CD1c-positive myeloid dendritic cell (primary cell): ENCODE measurements around the gene KCNG1.
A peak's percentile ranks its signal among the peaks of the same experiment; 100 is the strongest.
"Not testable (repeated sequence)": the region's sequence is repeated elsewhere in the genome, so short reads cannot be mapped to it uniquely, and the experiment has no call there.

Source experiments
- DNase-seq: peaks from one replicate; pipeline ENCODE4 v3.0.0-alpha.2; 2016; ENCODE audit errors: extremely low spot score

Gene KCNG1, protein sequence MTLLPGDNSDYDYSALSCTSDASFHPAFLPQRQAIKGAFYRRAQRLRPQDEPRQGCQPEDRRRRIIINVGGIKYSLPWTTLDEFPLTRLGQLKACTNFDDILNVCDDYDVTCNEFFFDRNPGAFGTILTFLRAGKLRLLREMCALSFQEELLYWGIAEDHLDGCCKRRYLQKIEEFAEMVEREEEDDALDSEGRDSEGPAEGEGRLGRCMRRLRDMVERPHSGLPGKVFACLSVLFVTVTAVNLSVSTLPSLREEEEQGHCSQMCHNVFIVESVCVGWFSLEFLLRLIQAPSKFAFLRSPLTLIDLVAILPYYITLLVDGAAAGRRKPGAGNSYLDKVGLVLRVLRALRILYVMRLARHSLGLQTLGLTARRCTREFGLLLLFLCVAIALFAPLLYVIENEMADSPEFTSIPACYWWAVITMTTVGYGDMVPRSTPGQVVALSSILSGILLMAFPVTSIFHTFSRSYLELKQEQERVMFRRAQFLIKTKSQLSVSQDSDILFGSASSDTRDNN

DNA sequence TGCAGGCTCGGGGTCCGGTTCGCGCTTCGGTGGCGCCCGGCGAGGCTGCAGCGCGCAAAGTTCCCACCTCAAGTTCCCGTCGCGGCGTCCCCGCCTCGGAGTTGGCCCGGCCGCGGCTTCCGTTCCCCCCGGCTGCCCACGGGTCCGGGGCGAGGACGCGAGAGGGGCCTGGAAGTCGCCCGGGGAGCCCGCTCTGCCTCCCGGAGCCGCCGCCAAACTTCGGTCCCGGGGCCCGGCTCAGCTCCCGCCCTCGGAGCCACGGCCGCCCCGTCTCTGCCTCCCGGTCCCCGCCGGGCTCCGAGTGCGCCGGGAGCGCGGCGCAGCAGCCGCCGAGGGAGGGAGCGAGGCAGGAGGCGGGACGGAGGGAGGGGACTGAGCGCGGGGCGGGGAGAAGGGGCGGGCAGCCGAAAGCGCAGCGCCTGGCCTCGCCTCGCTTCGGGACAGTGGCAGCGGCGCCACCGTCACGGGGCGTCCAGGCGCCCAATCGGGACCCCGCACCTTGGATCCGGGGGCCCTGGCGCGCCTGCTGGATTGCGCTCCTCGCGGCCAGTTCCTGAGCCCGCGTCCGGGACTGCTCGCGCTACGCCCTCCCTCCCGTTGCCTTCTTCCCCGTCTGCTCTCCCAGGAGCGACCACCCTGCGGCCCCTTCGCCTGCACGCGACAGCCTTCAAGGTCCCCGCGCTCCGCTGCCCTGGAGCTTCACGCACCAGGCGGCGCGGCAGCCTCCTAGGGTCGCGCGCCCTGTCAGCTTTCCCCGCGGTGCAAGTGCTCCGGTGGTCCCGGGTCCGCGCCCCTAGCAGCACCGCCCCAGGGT lies at the start of gene KCNG1:
Gene KCNG1, minus strand, starts transcription at position 305 of the 814 bp plus-strand sequence. CDS start 12,769 bp downstream, outside the sequence.
- peak; percentile 44 for DNase-seq

DNA sequence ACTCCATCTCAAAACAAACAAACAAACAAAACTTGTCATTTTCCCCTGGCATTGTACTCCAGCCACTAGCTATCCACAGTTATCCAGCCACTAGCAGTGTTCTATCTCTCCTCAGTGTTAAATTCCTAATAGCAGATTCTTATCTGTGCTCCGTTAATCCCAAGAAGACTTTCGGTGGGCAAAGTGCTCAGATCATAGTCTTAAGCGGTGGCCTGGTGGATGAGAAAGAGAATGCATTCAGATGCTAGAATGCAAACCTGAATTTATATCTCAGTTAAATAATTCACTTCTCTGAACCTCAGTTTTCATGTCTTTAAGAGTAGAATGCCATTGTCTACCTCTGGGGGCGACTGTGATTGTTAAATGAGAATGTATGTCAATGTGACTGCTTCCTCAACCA lies 47.7 kb upstream of the KCNG1 start:
- no peak for DNase-seq

DNA sequence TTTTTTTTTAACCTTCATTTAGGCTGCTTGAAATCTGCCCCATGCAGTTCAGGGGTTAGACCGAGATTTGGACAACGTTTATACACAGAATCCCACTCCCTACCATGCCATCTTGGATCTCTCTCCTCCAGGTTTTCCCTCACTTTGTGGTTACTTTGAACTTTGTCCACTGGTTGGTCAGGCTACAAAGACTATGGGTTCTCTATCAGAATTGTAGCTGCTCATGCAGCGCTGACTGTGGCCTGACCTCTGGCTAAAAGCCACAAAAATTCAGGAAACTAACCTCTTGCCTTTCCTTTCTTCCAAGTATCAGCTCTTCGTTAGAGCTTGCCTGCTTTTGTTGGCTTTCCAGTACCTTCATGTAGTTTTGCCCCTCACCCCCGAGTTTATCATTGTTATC lies 44.9 kb upstream of the KCNG1 start:
- no peak for DNase-seq

DNA sequence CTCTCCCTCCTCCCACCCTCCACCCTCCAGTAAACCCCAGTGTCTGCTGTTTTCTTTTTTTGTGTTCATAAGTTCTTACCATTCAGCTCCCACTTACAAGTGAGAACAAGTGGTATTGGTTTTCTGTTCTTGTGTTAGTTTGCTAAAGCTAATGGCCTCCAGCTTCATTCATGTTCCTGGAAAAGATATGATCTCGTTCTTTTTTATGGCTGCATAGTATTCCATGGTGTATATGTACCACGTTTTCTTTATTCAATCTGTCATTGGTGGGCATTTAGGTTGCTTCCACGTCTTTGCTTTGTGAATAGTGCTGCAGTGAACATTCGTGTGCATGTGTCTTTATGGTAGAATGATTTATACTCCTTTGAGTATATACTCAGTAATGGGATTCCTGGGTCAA lies 42.7 kb upstream of the KCNG1 start:
- DNase-seq = no peak

DNA sequence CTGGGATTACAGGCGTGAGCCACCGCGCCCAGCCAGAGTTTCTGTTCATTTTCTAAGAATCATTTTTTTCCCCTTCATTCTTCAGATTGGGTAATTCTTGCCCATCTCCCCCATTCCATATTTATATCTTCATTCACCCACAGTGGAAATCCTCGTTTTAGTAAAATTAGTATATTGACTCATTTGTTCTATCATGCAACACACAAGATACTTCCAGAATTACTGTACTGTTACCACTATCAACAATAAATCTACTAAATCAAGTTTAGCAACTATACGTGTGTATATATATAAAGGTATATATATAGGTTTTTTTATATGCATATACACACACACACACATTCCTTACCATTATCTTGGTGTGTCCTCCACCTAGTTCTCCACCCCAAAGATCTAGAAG lies 41.2 kb upstream of the KCNG1 start:
- DNase-seq = no peak

DNA sequence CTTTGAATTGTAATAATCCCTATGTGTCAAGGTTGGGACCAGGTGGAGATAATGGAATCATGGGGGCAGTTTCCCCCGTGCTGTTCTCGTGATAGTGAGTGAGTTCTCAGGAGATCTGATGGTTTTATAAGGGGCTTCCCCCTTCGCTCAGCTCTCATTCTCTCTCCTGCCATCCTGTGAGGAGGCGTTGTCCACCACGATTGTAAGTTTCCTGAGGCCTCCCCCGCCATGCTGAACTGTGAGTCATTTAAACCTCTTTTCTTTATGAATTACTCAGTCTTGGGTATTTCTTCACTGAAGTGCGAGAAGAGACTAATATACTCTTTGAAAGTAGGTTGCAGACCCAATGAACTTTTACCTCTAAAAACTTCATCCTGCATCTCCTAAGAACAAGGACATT lies 39.2 kb upstream of the KCNG1 start:
- no peak for DNase-seq

DNA sequence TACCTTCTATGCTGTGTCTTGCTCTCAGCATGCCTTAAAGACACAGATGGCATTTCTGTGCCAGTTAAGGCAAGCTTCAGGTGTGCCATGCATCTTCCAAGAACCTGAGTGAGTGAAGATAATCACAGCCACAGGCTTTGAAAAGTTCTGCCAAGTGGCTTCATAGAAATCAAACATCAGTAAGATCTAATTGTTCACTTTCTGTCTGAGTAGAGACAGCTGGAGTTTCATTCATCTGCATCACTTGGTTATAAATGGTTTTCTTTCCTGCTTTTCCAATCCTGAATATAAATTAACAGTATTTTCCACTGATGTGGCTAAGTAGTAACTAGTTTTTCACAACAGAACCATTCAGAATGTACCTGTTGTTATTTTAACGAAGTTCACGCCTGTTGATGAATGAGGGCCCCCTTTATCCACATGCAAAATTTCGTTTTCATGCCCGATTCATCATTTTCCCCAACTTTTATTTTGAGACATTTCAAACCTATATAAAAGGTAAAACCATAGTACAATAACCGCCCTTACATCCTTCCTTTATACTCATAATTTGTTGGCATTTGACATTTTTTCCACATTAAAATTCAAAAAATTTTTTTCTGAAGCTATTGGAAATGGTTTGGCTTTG lies 38.6 kb upstream of the KCNG1 start:
- no peak for DNase-seq

DNA sequence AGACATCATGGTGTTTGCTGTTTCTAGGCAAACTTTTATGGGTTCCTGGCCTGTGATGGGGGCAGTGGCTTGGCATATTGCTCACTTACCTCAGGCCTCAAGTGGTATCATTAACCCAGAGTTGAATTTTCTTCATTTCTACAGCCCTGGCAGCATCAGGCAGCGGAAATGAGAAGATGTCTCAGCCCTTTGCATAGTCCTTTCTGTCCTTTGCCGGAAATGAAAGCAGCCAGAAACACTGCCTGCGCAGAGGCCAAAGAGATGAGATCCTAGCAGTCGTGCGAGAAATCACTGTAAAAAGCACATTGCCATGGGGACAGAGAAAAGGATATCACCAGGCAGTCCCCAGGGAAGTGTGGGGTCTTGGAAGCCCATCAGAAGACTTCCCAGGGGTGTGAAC lies 37.4 kb upstream of the KCNG1 start:
- DNase-seq = no peak

DNA sequence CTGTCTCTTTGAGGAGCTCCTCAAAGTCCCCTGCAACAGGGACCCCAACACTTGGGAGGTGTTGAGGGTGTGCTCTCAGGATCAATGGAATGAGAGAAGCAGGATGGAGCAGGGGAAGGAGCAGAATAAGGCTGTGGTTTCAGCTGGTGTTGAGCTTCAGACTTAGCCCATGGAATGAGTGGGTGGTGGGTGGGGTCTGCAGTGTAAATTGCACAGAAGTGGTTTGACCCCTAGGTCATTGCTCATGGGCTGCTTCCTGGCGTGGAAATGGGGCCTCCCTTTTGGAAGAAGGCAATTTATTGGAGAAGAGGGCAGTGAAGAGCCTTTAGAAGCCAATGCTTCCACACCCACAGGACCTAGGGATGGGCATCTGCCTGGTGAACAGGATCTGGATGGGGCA lies 37.0 kb upstream of the KCNG1 start:
- no peak for DNase-seq

DNA sequence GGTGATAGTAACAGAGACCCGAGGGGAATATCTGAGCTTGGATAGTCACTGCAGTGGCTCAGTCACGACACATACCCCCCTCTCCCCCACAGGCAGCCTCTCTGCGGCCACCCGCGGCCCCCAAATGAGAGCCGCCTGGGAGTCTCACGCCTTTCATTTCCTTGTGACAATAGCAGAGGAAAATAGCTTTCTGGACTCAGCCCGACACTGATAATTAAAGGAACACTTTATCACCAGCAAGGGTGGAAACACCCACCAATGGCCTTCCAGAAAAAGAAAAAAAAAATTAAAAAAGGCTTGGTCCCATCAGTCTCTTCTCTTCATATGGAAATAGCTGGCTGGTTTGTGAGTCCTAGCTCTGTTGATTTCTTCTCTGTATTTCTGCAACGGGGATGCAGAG lies 35.1 kb upstream of the KCNG1 start:
- no peak for DNase-seq

DNA sequence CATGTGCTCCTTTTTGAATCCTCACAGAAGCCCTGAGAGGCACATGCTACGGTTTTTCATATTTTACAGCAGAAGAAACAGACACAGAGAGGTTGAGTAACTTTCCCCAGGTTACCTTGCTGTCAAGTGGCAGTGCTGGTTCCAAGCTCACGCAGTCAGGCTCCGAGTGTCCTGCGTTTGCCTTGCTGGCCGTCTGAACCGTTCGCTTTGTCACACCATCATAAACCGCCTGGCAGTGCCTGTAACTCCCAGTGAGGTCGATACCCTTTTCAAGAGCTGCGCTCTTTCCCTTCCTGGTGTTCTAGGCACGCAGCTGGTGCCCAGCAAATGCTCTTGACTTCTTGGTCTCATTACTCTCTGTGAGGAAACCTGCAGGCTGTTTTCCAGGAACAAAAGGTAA lies 31.3 kb upstream of the KCNG1 start:
- no peak for DNase-seq

DNA sequence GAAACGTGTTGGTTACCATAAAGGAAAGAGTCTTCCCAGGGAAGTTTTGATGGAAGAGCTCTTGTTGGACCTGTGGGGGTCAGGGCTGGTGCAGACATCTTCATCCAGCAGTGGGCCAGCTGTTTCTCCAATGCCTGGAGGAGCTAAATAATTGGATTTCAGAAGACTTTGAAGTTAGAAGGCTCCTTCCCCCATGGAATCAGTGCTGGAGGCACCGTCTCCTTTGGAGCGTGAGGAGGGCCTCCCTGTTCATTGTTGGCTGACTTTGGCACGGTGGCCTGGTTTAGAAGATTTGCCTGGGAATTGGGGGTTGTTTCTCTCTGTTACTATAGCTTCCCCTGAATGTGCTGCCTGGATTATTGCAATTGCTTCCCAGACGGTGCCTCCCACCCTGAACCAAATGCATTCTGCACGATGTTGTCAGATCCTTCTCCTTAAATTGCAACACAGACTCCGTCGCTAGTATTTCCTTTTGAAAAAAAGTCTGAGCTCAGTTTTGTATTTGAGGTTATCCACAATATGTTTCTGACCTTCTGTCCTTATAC lies 27.7 kb upstream of the KCNG1 start:
- DNase-seq = no peak

DNA sequence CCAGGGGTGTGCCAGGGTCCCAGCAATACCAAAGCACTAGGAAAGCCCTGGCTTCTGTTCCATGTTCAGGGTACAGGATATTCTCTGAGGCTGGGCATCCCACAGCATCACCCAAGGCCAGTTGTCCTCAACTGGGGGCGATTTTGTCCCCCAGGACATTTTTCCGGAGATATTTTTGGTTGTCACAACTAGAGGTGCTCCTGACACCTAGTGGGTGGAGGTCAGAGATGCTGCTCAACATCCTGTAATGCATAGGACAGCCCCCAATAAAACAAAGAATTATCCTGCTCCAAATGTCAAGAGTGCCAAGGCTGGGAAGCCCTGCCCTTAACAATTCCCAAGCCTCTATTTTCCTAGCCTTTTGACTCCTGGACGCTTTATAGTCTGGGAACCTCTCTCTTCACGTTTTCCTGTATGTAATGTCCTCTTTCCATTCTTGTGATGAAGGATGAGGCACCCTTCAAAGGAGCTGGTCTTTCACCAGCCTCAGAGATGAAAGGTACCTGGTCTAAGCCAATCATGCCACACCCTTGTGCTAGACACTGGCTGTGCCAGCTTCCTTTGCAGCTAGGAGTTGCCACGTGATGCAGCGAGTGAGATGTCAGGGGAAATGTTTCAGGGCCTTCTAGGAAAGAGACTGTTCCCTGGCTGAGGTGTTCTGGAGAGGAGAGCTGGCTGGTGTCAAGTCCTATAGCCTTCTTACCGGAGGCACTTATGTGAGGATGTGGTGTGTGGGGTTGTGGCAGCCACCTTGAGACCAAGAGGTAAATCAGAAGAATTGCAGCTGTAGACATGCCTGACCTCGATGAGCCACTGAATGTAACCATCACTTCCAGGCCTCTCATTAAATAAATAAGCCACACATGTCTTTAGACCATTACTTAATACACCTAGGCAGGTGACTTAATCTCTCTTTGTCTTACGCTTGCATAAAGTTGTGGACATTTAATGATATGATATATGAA lies 23.4 kb upstream of the KCNG1 start:
- DNase-seq = no peak

DNA sequence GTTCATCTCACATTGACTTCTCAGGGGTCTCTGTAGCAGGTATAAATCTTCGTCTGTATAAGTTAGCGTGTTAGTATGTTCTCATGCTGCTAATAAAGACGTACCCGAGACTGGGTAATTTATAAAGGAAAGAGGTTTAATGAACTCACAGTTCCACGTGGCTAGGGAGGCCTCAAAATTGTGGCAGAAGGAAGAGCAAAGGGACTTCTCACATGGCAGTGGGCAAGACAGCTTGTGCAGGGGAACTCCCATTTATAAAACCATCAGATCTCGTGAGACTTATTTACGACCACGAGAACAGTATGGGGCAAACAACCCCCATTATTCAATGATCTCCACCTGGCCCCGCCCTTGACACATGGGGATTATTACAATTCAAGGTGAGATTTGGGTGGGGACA lies 22.6 kb upstream of the KCNG1 start:
- not testable (repeated sequence) for DNase-seq

DNA sequence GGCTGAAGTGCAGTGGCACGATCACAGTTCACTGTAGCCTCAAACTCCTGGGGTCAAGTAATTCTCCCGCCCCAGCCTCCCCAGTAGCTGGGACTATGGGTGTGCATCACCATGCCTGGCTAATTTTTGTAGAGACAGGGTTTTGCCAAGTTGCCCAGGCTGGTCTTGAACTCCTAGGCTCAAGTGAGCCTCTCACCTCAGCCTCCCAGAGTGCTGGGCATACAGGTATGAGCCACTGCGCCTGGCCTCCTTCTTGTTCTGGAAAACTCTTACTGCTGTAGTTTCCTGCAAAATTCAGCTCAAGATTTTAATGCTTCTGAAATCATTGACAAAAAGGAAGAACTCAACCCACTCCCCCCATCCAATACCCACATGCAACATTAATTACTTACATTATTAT lies 21.9 kb upstream of the KCNG1 start:
- DNase-seq = no peak

DNA sequence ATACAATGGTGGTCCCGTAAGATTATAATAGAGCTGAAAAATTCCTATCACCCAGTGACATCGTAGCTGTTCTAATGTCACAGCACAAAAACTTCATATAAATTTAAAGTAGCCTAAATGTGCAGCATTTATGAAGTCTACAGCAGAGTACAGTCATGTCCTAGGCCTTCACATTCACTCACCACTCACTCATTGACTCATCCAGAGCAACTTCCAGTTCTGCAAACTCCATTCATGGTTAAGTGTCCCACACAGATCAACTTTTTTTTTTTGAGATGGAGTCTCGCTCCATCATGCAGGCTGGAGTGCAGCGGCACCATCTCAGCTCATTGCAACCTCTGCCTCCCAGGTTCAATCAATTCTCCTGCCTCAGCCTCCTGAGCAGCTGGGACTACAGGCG lies 20.9 kb upstream of the KCNG1 start:
- DNase-seq = no peak

DNA sequence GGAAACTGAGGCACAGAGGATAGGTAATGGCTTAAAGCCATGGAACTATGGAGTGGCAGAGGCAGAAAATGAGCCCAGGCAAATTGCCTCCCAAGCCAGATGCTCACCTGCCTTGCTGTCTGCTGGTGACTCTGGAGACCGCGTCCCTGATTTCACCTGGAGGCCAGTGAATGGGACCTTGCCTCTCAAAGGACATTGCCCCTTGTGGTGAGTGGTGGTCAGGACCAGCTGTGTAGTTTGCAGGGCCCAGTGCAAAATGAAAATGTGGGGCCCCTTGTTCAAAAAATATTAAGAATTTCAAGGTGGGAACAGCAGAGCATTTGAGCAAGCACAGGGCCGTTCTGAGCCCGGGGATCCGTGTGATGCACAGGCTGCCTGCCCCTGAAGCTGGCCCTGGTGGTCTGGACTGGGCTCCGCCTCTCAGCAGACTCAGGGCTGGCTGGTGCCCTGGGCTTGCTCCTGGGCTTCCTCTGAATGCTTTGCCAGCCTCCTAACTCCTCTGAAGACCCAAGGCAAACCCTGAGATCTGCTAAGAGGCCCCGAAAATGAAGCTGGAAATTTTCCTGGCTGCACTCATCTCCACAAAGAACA lies 19.8 kb upstream of the KCNG1 start:
- DNase-seq = no peak

DNA sequence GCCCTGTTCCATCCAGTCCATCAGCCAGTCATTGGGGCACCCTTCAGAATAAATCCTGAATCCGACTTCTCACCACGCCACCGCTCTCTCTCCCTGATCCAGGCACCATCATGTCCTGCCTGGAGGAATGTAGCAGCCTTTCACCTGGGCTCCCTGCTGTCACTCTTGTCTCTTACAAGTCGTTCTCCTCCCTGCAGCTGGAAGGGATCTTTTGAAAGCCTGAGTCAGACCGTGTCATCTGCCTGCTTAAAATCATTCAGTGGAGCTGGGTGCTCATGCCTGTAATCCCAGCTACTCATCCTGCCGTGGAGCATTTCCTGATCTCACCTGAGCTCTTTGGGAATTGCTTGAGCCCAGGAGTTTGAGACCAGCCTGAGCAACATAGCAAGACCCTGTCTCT lies 19.2 kb upstream of the KCNG1 start:
- no peak for DNase-seq

DNA sequence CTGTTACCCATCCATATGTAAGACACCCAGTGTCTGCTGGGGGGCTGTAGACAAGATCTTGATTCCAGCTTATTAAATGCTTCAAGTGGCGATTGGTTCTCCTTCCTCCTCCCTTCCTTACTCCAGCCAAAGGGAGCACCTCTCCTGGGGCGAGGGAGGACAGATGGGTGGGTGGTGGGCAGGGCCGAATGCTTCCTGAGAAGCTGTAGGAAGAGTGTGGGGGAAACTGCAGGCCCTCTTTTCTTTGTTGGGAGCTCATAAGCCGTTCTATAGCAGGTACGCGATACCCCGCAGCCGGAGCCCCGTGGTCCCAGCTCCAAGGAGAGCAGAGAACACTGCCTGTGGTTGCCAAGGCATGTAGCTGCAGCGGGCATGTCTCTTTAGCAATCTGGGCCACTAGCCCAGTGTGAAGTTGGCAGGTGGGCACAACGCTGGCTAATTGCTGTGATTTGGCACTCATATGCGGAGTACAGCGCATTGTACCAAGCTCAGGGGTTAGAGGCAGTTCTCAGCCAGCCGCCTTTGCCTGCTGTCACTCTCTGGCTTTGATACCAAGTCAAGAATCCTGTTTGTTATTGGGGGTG lies 14.7 kb upstream of the KCNG1 start:
- DNase-seq = no peak

DNA sequence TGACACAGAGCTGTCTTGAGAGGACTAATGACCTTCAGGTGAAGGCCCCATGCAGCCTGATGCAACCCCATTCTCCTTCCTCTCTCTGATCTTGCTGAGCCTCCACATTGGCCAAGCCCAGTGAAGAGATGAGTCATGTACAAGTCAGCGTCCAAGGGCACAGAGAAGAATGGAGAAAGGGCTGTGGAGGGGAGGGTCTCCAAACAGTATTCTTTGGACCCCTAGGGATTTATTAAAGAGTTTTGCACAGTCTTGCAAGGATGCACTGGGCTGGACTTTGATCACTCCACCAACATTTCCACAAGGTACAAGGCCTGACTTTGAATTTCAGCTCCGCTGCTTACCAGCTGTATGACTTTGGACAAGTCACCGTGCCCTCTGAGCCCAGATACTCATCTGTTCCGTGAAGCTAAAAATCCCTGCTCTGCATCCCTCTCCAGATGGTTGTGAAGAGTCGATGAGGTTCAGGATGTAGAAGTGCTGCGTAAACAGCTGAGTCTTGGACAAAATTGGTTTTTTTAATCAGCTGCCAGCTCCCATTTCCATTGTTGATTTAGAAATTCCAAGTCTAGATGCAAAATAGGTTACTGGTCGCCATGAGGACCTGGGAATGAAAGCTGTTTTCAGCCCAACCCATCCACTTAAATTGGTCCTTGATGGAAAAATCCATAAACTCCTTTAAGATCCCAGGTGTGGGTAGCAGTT lies 14.1 kb upstream of the KCNG1 start:
- DNase-seq = no peak
